Measurements from ENCODE around the gene GABBR2. TPM values are rescaled to one million over a fixed set of nuclear protein-coding genes. Genes with fewer than 3 reads are reported as not detected.

GABBR2 gene
- total and polyA plus RNA-seq, 9 of the 15 experiments (the other 6 are each of a cell fraction or from before 2014, with no cell fraction given) = 0.15 to 1.9 (median 0.32) TPM

GRCh38 chr9:98720402-98720801, 11.7 kb upstream of the GABBR2 start (continued):
- TF ChIP-seq CLOCK (CRISPR knock-in tag; IDR thresholded peaks at IDR 0.05; ENCODE audit: borderline replicate concordance) (no peak), ZNF609 (CRISPR knock-in tag; IDR thresholded peaks at IDR 0.05; ENCODE audit: borderline replicate concordance) (no peak), ZNF232 (CRISPR knock-in tag; IDR thresholded peaks at IDR 0.05) (no peak), BRCA1 (IDR thresholded peaks at IDR 0.05) (no peak), BRCA1 (CRISPR knock-in tag; IDR thresholded peaks at IDR 0.05) (no peak), ZNF785 (CRISPR knock-in tag; IDR thresholded peaks at IDR 0.05) (no peak), ZNF639 (CRISPR knock-in tag; conservative IDR thresholded peaks at IDR 0.05 in 1 of 2, IDR thresholded peaks at IDR 0.05 in 1 of 2) (no peak), SIRT6 (IDR thresholded peaks at IDR 0.05; ENCODE audit: low read depth, low read length) (no peak), ZNF12 (CRISPR knock-in tag; IDR thresholded peaks at IDR 0.05) (no peak)

Data from K562 (cell line).